Fibroblast of lung (primary cell): ENCODE data around the gene KRT16.

Experiments
- EZH2 ChIP-seq: IDR thresholded peaks from 2 replicates; pipeline ENCODE4 v1.5.1; 2012; ENCODE audit warnings: low read length, control low read depth, mild to moderate bottlenecking; ENCODE audit errors: missing control alignments
- TF ChIP-seq, protein P1 (sequence below), 2 donors: IDR thresholded peaks in 1 of 2; conservative IDR thresholded peaks in 1 of 2; 1 replicate in 1 of 2; 2 replicates in 1 of 2; pipeline ENCODE4 v1.5.1; 2011 to 2012; ENCODE audit warnings: low read length in 2 of 2, control low read depth in 1 of 2, inconsistent platforms in 1 of 2, low read depth in 1 of 2, mild to moderate bottlenecking in 1 of 2

GRCh38 chr17:41567317-41567716 lies 45.2 kb downstream of the KRT16 start:
- TF ChIP-seq, protein P1, sequence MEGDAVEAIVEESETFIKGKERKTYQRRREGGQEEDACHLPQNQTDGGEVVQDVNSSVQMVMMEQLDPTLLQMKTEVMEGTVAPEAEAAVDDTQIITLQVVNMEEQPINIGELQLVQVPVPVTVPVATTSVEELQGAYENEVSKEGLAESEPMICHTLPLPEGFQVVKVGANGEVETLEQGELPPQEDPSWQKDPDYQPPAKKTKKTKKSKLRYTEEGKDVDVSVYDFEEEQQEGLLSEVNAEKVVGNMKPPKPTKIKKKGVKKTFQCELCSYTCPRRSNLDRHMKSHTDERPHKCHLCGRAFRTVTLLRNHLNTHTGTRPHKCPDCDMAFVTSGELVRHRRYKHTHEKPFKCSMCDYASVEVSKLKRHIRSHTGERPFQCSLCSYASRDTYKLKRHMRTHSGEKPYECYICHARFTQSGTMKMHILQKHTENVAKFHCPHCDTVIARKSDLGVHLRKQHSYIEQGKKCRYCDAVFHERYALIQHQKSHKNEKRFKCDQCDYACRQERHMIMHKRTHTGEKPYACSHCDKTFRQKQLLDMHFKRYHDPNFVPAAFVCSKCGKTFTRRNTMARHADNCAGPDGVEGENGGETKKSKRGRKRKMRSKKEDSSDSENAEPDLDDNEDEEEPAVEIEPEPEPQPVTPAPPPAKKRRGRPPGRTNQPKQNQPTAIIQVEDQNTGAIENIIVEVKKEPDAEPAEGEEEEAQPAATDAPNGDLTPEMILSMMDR (conservative IDR thresholded peaks at IDR 0.05 in 1 of 2, IDR thresholded peaks at IDR 0.05 in 1 of 2; ENCODE audit: low read depth in 1 of 2, low read length in 2 of 2): no peak
- no peak for TF ChIP-seq EZH2
